Measurements from ENCODE around the gene EPHB3. TPM values are rescaled to one million over a fixed set of nuclear protein-coding genes. Genes with fewer than 3 reads are reported as not detected.
A peak's percentile ranks its signal among the peaks of the same experiment; 100 is the strongest.
"Not testable (repeated sequence)": the region's sequence is repeated elsewhere in the genome, so short reads cannot be mapped to it uniquely, and the experiment has no call there.

Gene EPHB3
- total and polyA plus RNA-seq, 4 donors, result 3.1 to 20.5 (median 7.7) TPM

GRCh38 chr3:184620475-184621119, 59.0 kb downstream of the EPHB3 start:
- DNase-seq (no peak), ATAC-seq (ENCODE audit: insufficient read depth, low FRiP score) (no peak)
- WGBS, 2 donors, result 55 to 58% methylated on average over 7 of the region's 7 CpGs
- Histone ChIP-seq H3K27me3 (ENCODE audit: control insufficient read depth in 3 of 3, insufficient read depth in 3 of 3, low read length in 2 of 3) (no peaks in the 10 kb centered on the region), H3K4me3 (no peak overlapping the region), H3K9ac (ENCODE audit: insufficient read depth in 1 of 2, low read length in 2 of 2) (no peak overlapping the region), H3K27ac (ENCODE audit: low read depth in 1 of 2, low read length in 1 of 2) (no peak overlapping the region), H3K4me1 (ENCODE audit: control insufficient read depth in 5 of 5, insufficient read depth in 5 of 5, low read length in 5 of 5) (peaks cover 0 to 14% (median 4%) of the 10 kb centered on the region in 5 donors), H3K36me3 (ENCODE audit: control insufficient read depth in 4 of 4, insufficient read depth in 4 of 4, low read length in 4 of 4) (no peaks in the 10 kb centered on the region), H3K9me3 (ENCODE audit: control insufficient read depth in 4 of 4, insufficient read depth in 3 of 4, low read length in 3 of 4) (peaks cover 0 to 3% (median 1%) of the 10 kb centered on the region in 4 donors)
- TF ChIP-seq CTCF (IDR thresholded peaks at IDR 0.05; ENCODE audit: control extremely low read depth, extremely low read depth), result no peak

GRCh38 chr3:184622156-184622555, 60.6 kb downstream of the EPHB3 start:
- not testable (repeated sequence) for H3K9me3 ChIP-seq (ENCODE audit: control insufficient read depth in 4 of 4, insufficient read depth in 3 of 4, low read length in 3 of 4); ATAC-seq (ENCODE audit: insufficient read depth, low FRiP score); H3K4me3 ChIP-seq; H3K27ac ChIP-seq (ENCODE audit: low read depth in 1 of 2, low read length in 1 of 2); DNase-seq; H3K9ac ChIP-seq (ENCODE audit: insufficient read depth in 1 of 2, low read length in 2 of 2); H3K27me3 ChIP-seq (ENCODE audit: control insufficient read depth in 3 of 3, insufficient read depth in 3 of 3, low read length in 2 of 3); H3K36me3 ChIP-seq (ENCODE audit: control insufficient read depth in 4 of 4, insufficient read depth in 4 of 4, low read length in 4 of 4)
- 95% methylated on average over 13 of the region's 13 CpGs for WGBS, 2 donors
- H3K4me1 ChIP-seq (ENCODE audit: control insufficient read depth in 5 of 5, insufficient read depth in 5 of 5, low read length in 5 of 5), result peaks cover 0 to 14% (median 4%) of the 10 kb centered on the region in 5 donors

GRCh38 chr3:184626923-184627322, 65.3 kb downstream of the EPHB3 start:
- Histone ChIP-seq H3K4me3 (no peak overlapping the region), H3K27me3 (ENCODE audit: control insufficient read depth in 3 of 3, insufficient read depth in 3 of 3, low read length in 2 of 3) (no peaks in the 10 kb centered on the region), H3K4me1 (ENCODE audit: control insufficient read depth in 5 of 5, insufficient read depth in 5 of 5, low read length in 5 of 5) (peaks cover 0 to 4% (median 0%) of the 10 kb centered on the region in 5 donors), H3K9me3 (ENCODE audit: control insufficient read depth in 4 of 4, insufficient read depth in 3 of 4, low read length in 3 of 4) (peaks cover 0 to 3% (median 0%) of the 10 kb centered on the region in 4 donors), H3K9ac (ENCODE audit: insufficient read depth in 1 of 2, low read length in 2 of 2) (no peak overlapping the region), H3K27ac (ENCODE audit: low read depth in 1 of 2, low read length in 1 of 2) (no peak overlapping the region), H3K36me3 (ENCODE audit: control insufficient read depth in 4 of 4, insufficient read depth in 4 of 4, low read length in 4 of 4) (no peaks in the 10 kb centered on the region)
- WGBS, 2 donors, result 86 to 95% methylated on average over 6 of the region's 6 CpGs
- DNase-seq, result no peak
- no peak for ATAC-seq (ENCODE audit: insufficient read depth, low FRiP score)
- no peak for TF ChIP-seq CTCF (IDR thresholded peaks at IDR 0.05; ENCODE audit: control extremely low read depth, extremely low read depth)

GRCh38 chr3:184629555-184630160, 68.1 kb downstream of the EPHB3 start:
- H3K27me3 ChIP-seq (ENCODE audit: control insufficient read depth in 3 of 3, insufficient read depth in 3 of 3, low read length in 2 of 3), result no peaks in the 10 kb centered on the region
- peak; percentile 25 for ATAC-seq (ENCODE audit: insufficient read depth, low FRiP score)

More at GRCh38 chr3:184629555-184630160, 68.1 kb downstream of the EPHB3 start:
- Histone ChIP-seq H3K36me3 (ENCODE audit: control insufficient read depth in 4 of 4, insufficient read depth in 4 of 4, low read length in 4 of 4) (no peaks in the 10 kb centered on the region), H3K27ac (ENCODE audit: low read depth in 1 of 2, low read length in 1 of 2) (no peak overlapping the region), H3K9me3 (ENCODE audit: control insufficient read depth in 4 of 4, insufficient read depth in 3 of 4, low read length in 3 of 4) (peaks cover 0 to 3% (median 0%) of the 10 kb centered on the region in 4 donors), H3K4me1 (ENCODE audit: control insufficient read depth in 5 of 5, insufficient read depth in 5 of 5, low read length in 5 of 5) (peaks cover 0 to 13% (median 0%) of the 10 kb centered on the region in 5 donors), H3K4me3 (no peak overlapping the region), H3K9ac (ENCODE audit: insufficient read depth in 1 of 2, low read length in 2 of 2) (no peak overlapping the region)
- no peak for TF ChIP-seq CTCF (IDR thresholded peaks at IDR 0.05; ENCODE audit: control extremely low read depth, extremely low read depth)
- DNase-seq, result no peak
- WGBS, 2 donors, result 93 to 94% methylated on average over 21 to 23 of the region's 23 CpGs
